Anterior cingulate cortex (tissue), 58 donors: ENCODE results near the gene TNS1.
"Not testable (repeated sequence)": the region's sequence is repeated elsewhere in the genome, so short reads cannot be mapped to it uniquely, and the experiment has no call there.

Source experiments
- DNase-seq, 58 donors: peaks; one replicate each; lab custom pipeline; 2025; lab: John Stamatoyannopoulos, UW

Gene TNS1

GRCh38 chr2:218030409-218031195 lies 27.8 kb upstream of the TNS1 start:
- DNase-seq, result no peak

- no peak for DNase-seq
These were observed 26.9 kb upstream of the TNS1 start for GRCh38 chr2:218029366-218030360.

DNA sequence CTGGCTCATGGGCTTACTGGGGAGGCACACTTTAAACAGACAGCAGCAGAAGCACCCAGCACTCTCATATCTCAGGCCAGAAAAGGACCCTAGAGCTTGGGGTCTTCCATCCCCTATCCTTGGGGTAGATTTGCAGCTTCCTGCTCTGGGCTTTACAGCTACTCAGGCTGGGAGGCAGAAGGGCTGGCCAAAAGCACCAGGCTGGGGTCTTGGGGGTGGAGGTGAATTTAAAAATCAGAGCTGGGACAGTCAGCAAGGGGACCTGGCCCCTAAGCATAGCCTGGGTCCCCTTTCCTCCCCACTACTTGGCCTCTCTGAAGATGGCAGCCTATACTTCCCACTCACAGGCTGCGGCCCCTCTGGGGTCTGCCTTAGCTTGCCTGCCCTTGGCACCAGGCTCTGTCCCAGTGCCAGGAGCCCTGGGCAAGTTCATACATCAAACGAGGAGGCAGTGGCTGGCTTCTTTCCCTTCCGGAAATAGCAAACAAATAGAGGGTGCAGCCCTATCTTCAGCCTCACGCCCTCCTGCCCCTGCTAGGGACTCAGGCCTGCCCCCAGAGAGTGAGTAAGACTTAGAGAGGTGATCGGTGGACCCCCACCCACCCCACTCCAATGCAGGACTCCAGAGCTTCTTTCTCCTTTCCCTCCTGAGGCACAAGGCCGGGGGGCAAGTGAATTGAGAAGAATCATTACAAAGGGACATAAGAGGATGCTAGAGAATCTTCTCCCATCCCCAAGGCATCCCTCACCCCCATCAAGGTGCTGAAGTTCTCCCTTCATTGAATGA lies 26.0 kb upstream of the TNS1 start:
- no peak for DNase-seq

DNA sequence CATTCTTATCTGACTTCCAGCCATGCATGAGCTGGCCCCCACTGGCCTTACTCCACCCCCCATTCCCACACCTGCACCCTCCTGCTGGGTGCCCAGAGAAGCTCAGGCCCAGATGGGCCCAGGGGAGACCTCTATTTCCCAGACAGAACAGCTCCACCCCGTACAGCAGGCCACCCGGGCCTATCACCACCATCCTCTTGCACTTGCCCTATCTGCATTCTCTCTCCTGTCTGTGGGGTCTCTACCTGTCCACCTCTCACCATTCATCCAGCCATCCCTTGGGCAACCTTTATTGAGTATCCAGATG lies 25.3 kb upstream of the TNS1 start:
- DNase-seq, result no peak

GRCh38 chr2:218027426-218028188 lies 24.8 kb upstream of the TNS1 start:
- no peak for DNase-seq

DNA sequence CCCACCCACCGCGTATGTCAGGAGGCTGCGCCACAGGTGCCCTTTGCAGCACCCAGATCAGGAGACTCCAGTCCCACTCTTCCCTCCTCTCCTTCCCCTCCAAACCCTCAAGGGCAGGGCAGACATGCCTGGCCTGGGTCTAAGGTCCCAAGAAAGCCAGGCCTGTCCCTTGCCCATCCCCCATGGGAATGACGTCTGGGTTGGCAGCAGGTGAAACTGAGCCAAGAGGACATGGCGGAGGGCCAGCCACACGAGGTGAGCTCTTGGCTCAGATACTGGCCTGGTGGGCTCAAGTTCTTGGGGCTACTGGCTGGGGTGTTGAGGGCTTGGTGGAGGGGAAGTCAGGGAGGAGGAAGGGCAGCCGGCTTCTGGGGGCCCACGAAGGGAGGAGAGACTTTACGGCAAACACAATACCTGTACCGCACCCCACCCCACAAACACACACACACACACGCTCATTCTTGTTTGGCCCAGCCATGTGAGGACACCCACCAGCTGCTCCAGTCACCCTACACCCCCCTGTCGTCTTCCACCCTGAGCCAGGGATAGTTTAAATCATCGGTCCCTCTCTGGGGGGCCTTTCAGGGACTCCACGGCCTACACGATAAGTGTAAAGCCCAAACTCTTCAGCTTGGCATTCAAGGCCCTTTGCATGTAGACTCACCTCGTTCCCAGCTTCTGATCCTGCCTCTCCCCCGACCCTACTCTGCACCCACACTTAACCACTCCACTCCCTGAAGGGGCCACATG lies 24.1 kb upstream of the TNS1 start:
- DNase-seq, result peak in 2 of 58 donors; percentile 18 to 25

DNA sequence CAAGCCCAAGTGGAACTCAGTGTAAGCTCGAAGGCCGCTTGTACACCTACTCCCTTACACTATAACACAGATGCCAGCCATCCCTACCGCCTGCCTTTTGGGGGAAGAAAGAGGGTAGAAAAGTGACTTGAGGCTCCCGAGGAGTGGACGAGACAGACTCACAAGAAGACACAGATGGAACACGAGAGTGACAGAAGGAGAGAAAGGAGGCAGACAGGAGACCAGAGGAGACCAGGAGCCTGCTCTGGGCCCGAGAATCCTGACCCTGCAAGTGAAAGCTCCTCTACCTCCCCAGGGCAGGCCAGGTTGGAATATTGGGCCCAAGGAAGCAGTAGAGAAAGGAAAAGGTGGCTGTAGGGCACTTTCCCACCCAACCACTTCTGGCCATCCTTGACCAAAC lies 23.4 kb upstream of the TNS1 start:
- no peak for DNase-seq

- DNase-seq, result no peak
These were observed 22.1 kb upstream of the TNS1 start for GRCh38 chr2:218024871-218025270.

GRCh38 chr2:218024336-218024735 lies 21.5 kb upstream of the TNS1 start:
- DNase-seq, result no peak

GRCh38 chr2:218023636-218024035 lies 20.8 kb upstream of the TNS1 start:
- no peak for DNase-seq

- no peak for DNase-seq
These were observed 20.2 kb upstream of the TNS1 start for GRCh38 chr2:218022851-218023530.

GRCh38 chr2:218022131-218022850 lies 19.5 kb upstream of the TNS1 start:
- DNase-seq, result no peak

DNA sequence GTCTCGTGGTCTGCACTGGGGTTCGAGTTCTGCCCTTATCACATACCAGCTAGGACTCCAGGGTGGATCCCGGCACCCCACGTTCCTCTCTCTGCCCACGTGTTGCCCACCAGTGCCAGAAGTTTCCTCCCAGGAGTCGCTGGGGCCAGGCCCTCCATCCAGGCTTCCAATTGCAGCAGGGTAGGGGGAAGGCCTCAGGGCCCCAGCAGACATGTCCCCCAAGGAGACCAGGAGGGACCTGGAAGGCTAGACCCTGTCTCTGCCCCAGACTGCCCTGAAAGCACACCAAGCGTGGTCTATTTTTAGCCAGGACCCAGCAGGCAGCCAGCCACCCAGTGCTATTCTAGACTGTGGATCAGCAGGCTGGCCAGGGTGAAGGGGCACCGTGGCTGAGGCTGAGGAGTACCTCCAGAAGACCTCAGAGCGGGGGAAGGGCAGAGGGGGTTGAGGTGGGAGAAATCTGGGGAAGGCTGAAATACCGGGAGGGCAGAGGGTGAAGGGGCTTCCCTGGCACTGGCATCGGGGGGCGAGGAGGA lies 18.8 kb upstream of the TNS1 start:
- DNase-seq, result no peak

- DNase-seq, result no peak
These were observed 18.3 kb upstream of the TNS1 start for GRCh38 chr2:218020966-218021535.

DNA sequence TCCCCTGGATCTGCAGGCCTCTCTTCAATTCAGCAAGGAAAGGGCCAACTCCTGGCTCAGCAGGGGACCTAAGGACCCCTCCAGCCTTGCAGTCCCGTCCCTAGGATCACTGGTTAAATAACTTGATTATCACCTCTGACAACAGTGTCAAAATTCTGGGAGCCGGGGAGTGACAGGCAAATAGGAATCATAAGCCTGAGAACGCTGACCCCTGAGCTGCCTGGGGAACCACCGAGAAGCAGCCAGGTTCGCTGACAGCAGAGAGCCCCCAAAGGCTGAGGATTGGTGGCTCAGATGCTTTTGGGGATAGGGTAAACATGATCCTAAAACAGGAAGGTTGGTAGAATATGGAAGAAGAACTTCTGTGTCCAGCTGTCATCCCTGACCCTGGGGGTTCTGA lies 17.5 kb upstream of the TNS1 start:
- no peak for DNase-seq

DNA sequence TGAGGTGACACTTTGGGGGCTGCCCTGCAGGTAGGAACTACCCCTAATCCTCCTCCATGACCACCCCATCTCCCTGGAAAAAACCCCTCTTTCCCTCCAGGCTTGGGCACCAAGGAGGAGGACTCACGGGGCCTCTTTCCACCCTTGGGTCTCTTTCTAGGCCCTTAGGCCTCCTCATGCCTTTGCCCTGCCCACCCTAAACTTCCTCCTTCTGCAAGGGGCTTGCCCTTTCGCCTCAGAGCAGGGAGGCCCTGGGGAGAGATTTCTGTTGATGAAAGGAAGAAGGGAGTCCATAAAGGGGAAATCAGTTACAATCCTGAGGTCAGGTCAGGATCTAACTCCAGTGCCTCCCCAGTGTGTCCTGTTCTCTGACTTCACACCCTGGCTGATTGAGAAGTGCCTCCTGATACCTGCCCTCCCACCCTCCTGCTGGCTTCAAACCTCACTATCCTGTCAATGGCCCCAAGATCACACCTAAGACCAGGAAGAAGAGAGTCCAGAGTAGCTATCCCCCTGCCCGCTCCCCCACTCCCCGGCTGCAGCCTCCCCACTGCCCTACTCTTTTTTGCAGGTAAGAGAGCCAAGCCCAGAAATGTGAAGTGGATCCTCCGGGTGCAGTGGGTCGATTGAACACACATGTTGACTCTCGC lies 16.7 kb upstream of the TNS1 start:
- no peak for DNase-seq

- DNase-seq, result not testable (repeated sequence)
These were observed 16.0 kb upstream of the TNS1 start for GRCh38 chr2:218018842-218019125.
